Activated B cell treated with CpG ODN at 0.5 μM for 24 hours (primary cell): ENCODE measurements around the gene APOL4. TPM values are rescaled to one million over a fixed set of nuclear protein-coding genes. Genes with fewer than 3 reads are reported as not detected.
"Not testable (repeated sequence)": the region's sequence is repeated elsewhere in the genome, so short reads cannot be mapped to it uniquely, and the experiment has no call there.

ENCODE experiments used
- ATAC-seq: fragments of 200-7000 bp; cut with Tn5 transposase; one replicate; pipeline ENCODE4 v1.10.0; 2021; ENCODE audit warnings: low read depth, mild to moderate bottlenecking, moderate library complexity
- CTCF ChIA-PET: fragments of 350-600 bp; sonication (Branson Sonifier 250); formaldehyde crosslinking; loops from one replicate; lab custom pipeline; 2021; ENCODE audit warnings: antibody characterized with exemption; lab: Charles Lee
- POLR2A ChIA-PET: fragments of 350-600 bp; sonication (Branson Sonifier 250); formaldehyde crosslinking; loops from one replicate; lab custom pipeline; 2021; ENCODE audit warnings: antibody characterized with exemption; lab: Charles Lee
- DNase-seq: peaks from one replicate; pipeline ENCODE4 v3.0.0; 2022
- H3K27ac Mint-ChIP-seq: one replicate; pipeline ENCODE4 v1.8.0; 2020; ENCODE audit warnings: mixed read lengths
- H3K27me3 Mint-ChIP-seq: one replicate; pipeline ENCODE4 v1.8.0; 2021; ENCODE audit warnings: mixed read lengths
- H3K36me3 Mint-ChIP-seq: one replicate; pipeline ENCODE4 v1.8.0; 2021; ENCODE audit warnings: low read depth, mixed read lengths
- H3K4me1 Mint-ChIP-seq: one replicate; pipeline ENCODE4 v1.8.0; 2021; ENCODE audit warnings: mixed read lengths
- H3K4me3 Mint-ChIP-seq: one replicate; pipeline ENCODE4 v1.8.0; 2020; ENCODE audit warnings: mild to moderate bottlenecking, mixed read lengths
- H3K9me3 Mint-ChIP-seq: one replicate; pipeline ENCODE4 v1.8.0; 2020; ENCODE audit warnings: mixed read lengths
- intact Hi-C: fragments of 100-400 bp; cut with micrococcal nuclease; formaldehyde crosslinking; loops from one replicate; pipeline ENCODE4 v1.15.1; 2024
- total RNA-seq: library from RNA; stranded (reverse); gene quantifications from 2 replicates; pipeline ENCODE4 v1.2.3, GENCODE V29; 2022
- TF ChIP-seq, protein P1 (sequence below): fragments of 200-600 bp; IDR thresholded peaks from one replicate; pipeline ENCODE4 v1.8.0; 2022; ENCODE audit warnings: antibody characterized with exemption, mild to moderate bottlenecking

Gene APOL4
- total RNA-seq, 1 donor from 2014 or later = not detected

DNA sequence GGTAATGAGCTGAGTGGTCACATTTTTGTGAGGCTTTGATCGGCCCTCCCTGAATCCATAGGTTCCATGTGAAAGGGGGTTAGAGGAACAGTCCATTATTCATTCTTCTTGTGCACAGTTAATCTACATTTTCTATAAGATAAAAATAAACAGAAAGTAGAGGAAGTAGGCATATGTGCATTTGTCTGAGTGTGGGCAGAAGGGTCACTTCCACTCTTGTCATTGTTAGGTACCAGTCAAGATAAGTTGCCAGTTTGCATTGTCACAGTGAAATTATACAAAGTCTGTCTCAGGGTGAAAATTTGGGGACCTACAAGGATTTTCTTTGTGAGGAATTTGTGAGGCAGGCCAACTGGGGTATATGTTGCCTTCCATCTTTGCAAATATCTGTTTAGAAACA, 4.6 kb upstream of the APOL4 start:
- Mint-ChIP-seq H3K27ac (no peak overlapping the region), H3K27me3 (peaks cover 8% of the 10 kb centered on the region), H3K4me3 (no peak overlapping the region), H3K9me3 (peaks cover 7% of the 10 kb centered on the region), H3K36me3 (no peaks in the 10 kb centered on the region), H3K4me1 (peaks cover 31% of the 10 kb centered on the region)
- TF ChIP-seq, protein P1, sequence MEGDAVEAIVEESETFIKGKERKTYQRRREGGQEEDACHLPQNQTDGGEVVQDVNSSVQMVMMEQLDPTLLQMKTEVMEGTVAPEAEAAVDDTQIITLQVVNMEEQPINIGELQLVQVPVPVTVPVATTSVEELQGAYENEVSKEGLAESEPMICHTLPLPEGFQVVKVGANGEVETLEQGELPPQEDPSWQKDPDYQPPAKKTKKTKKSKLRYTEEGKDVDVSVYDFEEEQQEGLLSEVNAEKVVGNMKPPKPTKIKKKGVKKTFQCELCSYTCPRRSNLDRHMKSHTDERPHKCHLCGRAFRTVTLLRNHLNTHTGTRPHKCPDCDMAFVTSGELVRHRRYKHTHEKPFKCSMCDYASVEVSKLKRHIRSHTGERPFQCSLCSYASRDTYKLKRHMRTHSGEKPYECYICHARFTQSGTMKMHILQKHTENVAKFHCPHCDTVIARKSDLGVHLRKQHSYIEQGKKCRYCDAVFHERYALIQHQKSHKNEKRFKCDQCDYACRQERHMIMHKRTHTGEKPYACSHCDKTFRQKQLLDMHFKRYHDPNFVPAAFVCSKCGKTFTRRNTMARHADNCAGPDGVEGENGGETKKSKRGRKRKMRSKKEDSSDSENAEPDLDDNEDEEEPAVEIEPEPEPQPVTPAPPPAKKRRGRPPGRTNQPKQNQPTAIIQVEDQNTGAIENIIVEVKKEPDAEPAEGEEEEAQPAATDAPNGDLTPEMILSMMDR = no peak
- ATAC-seq (no peak), DNase-seq (no peak)
- CTCF ChIA-PET = no interaction called here
- intact Hi-C loops = no loop called here
- POLR2A ChIA-PET = no interaction called here

DNA sequence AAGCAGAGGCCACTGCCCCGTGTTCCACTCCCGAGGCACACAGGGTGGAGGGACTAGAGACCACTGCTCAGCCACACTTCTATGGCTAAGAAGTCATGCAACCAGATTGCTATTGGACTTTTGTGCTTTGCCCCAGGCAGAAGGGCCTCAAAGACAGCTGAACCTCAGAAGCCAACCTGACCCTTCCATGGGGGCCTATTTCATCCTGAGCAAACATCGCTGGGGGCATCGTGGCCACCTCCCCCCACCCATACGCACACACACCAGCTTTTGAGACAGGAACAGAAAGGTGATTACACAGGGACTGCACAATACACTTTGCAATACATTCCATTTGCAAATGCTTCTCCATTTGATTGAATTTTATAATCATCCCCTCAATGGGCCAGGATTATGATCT, 4.0 kb upstream of the APOL4 start:
- H3K9me3 Mint-ChIP-seq, H3K27ac Mint-ChIP-seq, DNase-seq, POLR2A ChIA-PET, H3K36me3 Mint-ChIP-seq, H3K27me3 Mint-ChIP-seq, H3K4me3 Mint-ChIP-seq, ATAC-seq, intact Hi-C loops, CTCF ChIA-PET: not testable (repeated sequence)
- peaks cover 28% of the 10 kb centered on the region for H3K4me1 Mint-ChIP-seq

DNA sequence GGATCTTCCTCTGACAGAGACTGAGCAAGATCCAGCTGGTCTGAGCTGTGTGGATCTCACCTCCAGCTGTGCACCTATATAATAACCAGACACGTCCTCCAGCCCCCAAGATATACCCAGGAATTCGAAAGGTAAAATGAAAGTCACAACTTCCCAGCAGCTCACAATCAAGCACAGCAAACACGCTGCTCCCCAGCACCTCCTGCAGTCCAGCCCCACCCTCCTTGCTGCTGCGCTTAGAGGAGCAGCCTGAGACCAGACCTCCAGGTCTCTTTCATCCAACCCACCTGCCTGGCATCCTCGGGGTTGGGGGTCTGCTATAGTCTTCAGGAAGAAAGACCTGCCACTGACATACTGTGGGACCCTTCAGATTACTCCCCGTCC, 3.0 kb upstream of the APOL4 start:
- peak overlapping the region; percentile 52 for H3K4me3 Mint-ChIP-seq
- no peak overlapping the region for H3K27ac Mint-ChIP-seq
- ATAC-seq = peak; percentile 25
- POLR2A ChIA-PET = no interaction called here
- TF ChIP-seq, protein P1 = no peak
- DNase-seq = no peak
- intact Hi-C loops = no loop called here
- peaks cover 26% of the 10 kb centered on the region for H3K4me1 Mint-ChIP-seq
- peaks cover 5% of the 10 kb centered on the region for H3K9me3 Mint-ChIP-seq
- no peaks in the 10 kb centered on the region for H3K36me3 Mint-ChIP-seq
- H3K27me3 Mint-ChIP-seq = peaks cover 8% of the 10 kb centered on the region
- CTCF ChIA-PET = no interaction called here

DNA sequence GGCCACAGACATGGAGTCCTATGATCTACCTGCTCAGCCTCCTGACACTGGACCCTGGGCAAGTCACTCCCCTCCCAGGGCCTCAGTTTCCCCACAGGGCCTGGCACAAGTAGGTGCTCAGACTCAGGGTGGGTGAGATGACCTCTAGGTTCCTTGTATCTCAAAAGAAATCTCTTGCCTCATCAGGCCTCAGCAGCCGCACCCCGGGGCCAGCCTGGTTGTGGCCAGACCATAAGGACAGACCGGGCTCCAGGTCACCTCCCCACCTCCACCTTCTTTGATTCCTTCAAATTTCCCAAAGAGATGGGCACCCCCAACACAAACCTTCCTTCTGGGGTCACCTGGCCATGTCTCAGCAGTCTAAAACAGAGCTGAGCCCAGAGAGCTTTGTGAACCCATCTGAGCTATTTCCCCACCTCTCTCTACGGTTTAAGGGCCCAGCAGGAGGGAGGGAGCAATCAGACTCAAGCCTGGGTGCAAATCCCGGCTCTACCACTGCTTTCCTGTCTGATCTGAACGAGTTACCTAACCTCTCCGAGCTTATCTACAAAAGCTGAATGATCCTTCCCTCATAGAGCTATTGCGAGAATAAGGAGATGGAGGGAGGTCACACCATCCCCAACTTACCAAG, 2.5 kb upstream of the APOL4 start:
- no peak for DNase-seq
- peaks cover 8% of the 10 kb centered on the region for H3K27me3 Mint-ChIP-seq
- no peaks in the 10 kb centered on the region for H3K36me3 Mint-ChIP-seq
- CTCF ChIA-PET = no interaction called here
- peak overlapping the region; percentile 52 for H3K4me3 Mint-ChIP-seq
- no peak overlapping the region for H3K27ac Mint-ChIP-seq
- no peak for ATAC-seq
- TF ChIP-seq, protein P1 = no peak
- H3K9me3 Mint-ChIP-seq = peaks cover 2% of the 10 kb centered on the region
- H3K4me1 Mint-ChIP-seq = peaks cover 23% of the 10 kb centered on the region
- POLR2A ChIA-PET = no interaction called here
- intact Hi-C loops = no loop called here

DNA sequence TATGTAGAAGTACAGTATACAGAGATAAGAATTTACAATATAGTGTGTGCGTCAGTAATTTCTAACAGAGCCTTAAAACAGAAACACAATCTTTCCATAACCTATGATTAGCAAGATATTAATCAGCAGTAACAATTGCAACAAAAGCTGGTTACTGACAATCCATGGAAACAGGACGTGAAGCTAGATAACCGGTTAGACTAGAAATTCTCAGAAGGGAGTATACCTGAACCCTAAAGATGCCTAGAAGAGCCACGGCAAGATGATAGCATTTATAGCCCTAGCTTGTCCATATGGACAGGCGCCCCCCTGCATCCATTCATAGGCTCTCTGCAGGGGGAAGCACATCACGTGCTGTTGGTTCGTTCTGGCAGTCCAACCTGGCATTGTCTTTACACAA, 1.8 kb upstream of the APOL4 start:
- CTCF ChIA-PET, H3K36me3 Mint-ChIP-seq, H3K27ac Mint-ChIP-seq, POLR2A ChIA-PET, H3K4me3 Mint-ChIP-seq, ATAC-seq, H3K9me3 Mint-ChIP-seq, DNase-seq, intact Hi-C loops: not testable (repeated sequence)
- Mint-ChIP-seq H3K27me3 (peaks cover 10% of the 10 kb centered on the region), H3K4me1 (peaks cover 25% of the 10 kb centered on the region)

DNA sequence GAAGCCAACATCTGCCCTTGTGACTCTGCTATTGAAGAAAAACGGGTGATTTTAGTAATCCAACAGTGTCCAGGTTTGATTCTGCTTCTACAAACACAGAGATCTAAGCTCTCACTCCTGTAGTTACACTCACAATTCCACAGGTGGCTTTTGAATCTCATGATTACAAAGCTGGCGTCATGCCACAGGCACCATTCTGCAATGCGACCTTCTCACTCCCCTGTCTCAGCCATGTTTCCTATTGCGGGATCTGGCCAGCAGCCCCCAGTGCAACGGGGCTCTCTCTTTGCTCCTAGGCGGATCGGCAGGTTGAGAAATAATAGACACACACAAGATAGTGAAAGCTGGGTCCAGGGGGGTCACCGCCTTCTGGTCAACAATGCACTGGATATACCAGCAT, 1.3 kb upstream of the APOL4 start:
- H3K27ac Mint-ChIP-seq, H3K9me3 Mint-ChIP-seq, H3K4me3 Mint-ChIP-seq, H3K36me3 Mint-ChIP-seq, ATAC-seq, intact Hi-C loops, POLR2A ChIA-PET, CTCF ChIA-PET, DNase-seq: not testable (repeated sequence)
- H3K27me3 Mint-ChIP-seq = peaks cover 16% of the 10 kb centered on the region
- peaks cover 30% of the 10 kb centered on the region for H3K4me1 Mint-ChIP-seq

DNA sequence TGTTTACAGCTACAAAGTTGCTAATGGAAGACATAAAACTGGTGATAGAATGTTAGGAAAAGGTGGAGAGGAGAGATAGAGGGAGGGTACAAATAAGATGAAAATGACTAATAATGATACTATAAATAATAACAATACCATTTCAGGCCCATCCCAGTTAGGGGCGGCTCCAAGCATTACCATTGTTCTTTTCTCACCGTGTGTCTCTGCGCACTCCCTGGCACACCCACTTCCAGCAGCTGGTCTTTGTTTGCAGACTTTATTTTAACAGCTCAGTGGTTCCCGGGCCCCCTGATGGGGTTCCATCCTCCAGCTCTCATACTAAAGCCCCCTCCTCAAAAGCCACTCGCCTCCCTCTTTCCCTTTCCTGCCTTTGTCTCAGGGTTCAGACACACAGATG, 584 bp downstream of the APOL4 start:
- H3K27me3 Mint-ChIP-seq = peaks cover 17% of the 10 kb centered on the region

More for the DNA sequence above, 584 bp downstream of the APOL4 start:
- H3K4me1 Mint-ChIP-seq = peaks cover 35% of the 10 kb centered on the region
- H3K36me3 Mint-ChIP-seq, CTCF ChIA-PET, H3K4me3 Mint-ChIP-seq, POLR2A ChIA-PET, DNase-seq, H3K27ac Mint-ChIP-seq, ATAC-seq, H3K9me3 Mint-ChIP-seq, intact Hi-C loops: not testable (repeated sequence)
